Omental fat pad (tissue), 4 donors: Measurements from ENCODE around the gene NOTCH1. TPM values are rescaled to one million over a fixed set of nuclear protein-coding genes. Genes with fewer than 3 reads are reported as not detected.

ENCODE experiments used
- ATAC-seq: fragments of 150-250 bp; one replicate; pipeline ENCODE4 v1.9.1; 2016; ENCODE audit warnings: mild to moderate bottlenecking, moderate library complexity; ENCODE audit not compliant: low FRiP score
- DNase-seq: peaks from one replicate; pipeline ENCODE4 v3.0.0-alpha.2; 2019; ENCODE audit warnings: low spot score
- CTCF ChIP-seq, 3 donors: fragments of 450-650 bp; IDR thresholded peaks; one replicate each; pipeline ENCODE4 v1.5.1; 2016 to 2017; ENCODE audit warnings: antibody characterized with exemption in 3 of 3, mild to moderate bottlenecking in 3 of 3, moderate library complexity in 2 of 3
- total RNA-seq, 4 donors: library from RNA; depleted of rRNA; stranded (reverse); fragments of >200 nt; gene quantifications; one replicate each; pipeline ENCODE4 v1.1.0, GENCODE V29; 2016

Gene NOTCH1
- total RNA-seq, 4 donors from 2014 or later: 10.4 to 61.8 (median 55.1) TPM

DNA sequence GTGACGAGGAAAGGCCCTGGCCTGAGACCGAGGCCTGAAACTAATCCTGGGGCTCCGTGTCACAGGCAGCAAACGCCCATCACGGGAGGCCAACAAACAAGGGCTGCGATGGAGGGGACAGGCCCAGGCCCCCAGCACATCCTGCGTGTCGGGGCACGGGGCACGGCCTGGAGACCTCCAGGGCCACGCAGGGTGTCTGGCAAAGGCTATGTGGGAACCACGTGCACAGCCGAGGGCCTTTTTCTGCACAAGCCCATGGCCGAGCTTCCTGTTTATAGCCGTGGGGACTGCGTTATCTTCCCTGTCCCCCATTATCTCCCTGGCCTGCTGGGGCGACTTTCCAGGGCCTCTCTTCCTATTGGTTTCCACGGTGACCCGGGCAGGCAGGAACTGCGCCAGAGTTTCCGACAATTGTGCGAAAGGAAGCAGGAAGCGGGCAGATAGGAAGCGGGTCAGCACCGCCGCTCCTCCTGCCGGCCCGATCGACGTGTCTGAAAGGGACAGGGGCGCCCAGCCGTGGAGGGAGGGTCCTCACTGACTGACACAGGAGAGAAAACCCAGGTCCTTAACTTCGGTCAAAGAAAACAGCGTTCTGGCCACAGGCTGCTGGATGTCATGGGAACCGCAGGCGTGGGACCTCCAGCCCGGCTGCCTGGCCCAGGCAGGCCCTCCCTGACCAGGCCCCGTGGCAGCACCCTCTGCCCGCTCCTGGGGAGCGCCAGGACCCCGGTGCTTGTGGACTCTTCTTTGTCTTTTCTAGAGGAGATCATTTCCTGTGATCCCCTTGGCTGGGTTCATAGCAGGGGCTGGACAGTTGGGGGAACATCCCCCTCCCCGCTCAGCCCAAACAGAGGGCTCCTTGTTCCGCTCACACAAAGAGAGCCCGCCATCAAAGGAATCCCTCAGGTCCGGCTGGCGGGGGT lies 33.9 kb downstream of the NOTCH1 start:
- no peak for DNase-seq
- peak; percentile 10 for ATAC-seq
- no peak for TF ChIP-seq CTCF (IDR thresholded peaks at IDR 0.05)

GRCh38 chr9:136511144-136511669 lies 34.6 kb downstream of the NOTCH1 start:
- DNase-seq (no peak), ATAC-seq (no peak)
- TF ChIP-seq CTCF (IDR thresholded peaks at IDR 0.05): no peak

DNA sequence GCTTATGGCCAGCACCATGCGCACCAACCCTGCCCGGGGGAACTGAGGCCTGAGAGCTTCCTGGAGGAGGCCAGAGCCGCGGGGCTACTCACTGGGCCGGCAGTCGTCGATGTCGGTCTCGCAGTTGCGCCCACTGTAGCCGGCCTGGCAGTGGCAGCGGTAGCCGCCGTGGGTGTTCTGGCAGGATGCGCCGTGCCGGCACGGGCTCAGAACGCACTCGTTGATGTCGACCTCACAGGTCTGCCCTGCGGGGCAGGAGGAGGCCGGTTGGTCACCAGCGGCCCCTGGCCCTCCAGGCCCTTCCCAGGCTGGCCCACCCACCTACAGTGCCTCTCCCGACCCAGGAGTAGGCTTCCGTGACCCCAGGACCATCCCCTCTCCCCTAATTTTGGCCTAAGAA lies 35.3 kb downstream of the NOTCH1 start:
- ATAC-seq (no peak), DNase-seq (no peak)
- TF ChIP-seq CTCF (IDR thresholded peaks at IDR 0.05): no peak

DNA sequence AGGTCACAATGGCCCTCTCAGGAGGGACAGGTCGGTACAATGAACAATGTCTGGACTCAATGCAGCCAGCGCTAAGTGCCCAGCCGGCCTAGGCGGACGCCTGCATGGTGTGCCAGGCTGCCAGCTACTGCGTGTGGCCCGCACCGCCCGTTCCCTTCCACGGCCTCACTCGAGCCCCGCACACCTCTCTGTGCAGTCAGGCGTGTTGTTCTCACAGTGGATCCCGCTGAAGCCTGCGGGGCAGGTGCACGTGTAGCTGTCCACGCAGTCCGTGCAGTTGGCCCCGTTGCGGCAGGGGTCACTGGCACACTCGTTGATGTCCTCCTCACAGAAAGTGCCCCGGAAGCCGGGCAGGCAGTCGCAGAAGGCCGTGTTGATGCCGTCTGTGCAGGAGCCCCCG lies 36.3 kb downstream of the NOTCH1 start:
- DNase-seq (no peak), ATAC-seq (no peak)
- no peak for TF ChIP-seq CTCF (IDR thresholded peaks at IDR 0.05)

- ATAC-seq (no peak), DNase-seq (no peak)
- no peak for TF ChIP-seq CTCF (IDR thresholded peaks at IDR 0.05)
Observed at GRCh38 chr9:136508729-136509500, 36.9 kb downstream of the NOTCH1 start.

DNA sequence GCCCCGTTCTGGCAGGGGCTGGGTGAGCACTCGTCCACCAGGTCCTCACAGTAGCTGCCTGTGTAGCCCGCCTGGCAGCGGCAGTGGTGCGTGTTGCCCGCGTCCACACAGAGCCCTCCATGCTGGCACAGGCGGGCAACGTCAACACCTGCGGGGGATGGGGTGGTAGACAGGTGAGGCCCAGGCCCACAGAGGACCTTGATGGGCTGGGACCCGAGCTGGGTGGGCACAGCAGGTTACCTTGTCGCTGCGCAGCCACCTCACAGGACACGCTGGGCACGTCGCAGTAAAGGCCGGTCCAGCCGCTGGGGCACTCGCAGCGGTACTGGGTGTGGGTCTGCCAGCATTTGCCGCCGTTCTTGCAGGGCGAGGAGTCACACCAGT lies 37.9 kb downstream of the NOTCH1 start:
- DNase-seq: no peak
- TF ChIP-seq CTCF (IDR thresholded peaks at IDR 0.05): no peak
- no peak for ATAC-seq
